ENCODE results near the gene MCEMP1.

DNA sequence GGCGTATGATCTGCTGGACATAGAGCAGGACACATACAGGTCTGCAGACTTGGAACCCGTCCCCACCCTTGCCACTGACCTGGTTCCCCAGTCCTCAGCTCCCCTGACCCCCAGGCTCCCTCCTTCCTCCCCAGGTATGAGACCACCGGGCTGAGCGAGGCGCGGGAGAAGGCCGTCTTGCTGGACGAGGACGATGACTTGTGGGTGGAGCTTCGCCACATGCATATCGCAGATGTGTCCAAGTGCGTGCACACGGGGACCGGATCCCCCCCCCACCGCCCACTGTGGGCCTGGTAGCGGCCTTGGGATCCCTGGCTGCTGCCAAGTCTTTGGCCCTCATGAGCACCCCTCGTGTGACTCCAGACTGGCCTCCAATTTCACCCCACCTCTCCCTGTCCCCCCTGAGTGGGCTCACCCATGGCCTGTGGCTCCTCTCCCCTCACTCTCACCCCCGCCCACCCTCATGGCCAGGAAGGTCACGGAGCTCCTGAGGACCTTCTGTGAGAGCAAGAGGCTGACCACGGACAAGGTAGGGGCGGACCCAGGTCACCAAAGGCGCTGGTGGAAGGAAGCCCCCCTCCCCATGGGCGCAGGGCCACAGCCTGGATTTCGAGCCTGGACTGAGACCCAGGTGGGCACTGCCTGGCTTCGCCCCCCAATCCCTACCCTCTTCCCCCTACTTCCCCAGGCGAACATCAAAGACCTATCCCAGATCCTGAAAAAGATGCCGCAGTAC, 34.4 kb upstream of the MCEMP1 start:
- TF ChIP-seq CTCF (IDR thresholded peaks at IDR 0.05) (no peak), POLR2A (IDR thresholded peaks at IDR 0.05) (no peak)
